Fibroblast of pulmonary artery (primary cell): ENCODE measurements around the gene KRT16.
"Not testable (repeated sequence)": the region's sequence is repeated elsewhere in the genome, so short reads cannot be mapped to it uniquely, and the experiment has no call there.

Source experiments
- DNase-seq: peaks from one replicate; pipeline ENCODE4 v3.0.0-alpha.2; 2010; ENCODE audit warnings: low read depth
- H3K4me3 ChIP-seq: replicated peaks from 2 replicates; pipeline ENCODE4 v1.5.1; 2011; ENCODE audit warnings: low read depth, mild to moderate bottlenecking, control low read depth, low read length, moderate library complexity
- CTCF ChIP-seq: IDR thresholded peaks from 2 replicates; pipeline ENCODE4 v1.5.1; 2011; ENCODE audit warnings: mild to moderate bottlenecking, control low read depth, low read length, inconsistent platforms; ENCODE audit errors: missing control alignments

KRT16 gene

DNA sequence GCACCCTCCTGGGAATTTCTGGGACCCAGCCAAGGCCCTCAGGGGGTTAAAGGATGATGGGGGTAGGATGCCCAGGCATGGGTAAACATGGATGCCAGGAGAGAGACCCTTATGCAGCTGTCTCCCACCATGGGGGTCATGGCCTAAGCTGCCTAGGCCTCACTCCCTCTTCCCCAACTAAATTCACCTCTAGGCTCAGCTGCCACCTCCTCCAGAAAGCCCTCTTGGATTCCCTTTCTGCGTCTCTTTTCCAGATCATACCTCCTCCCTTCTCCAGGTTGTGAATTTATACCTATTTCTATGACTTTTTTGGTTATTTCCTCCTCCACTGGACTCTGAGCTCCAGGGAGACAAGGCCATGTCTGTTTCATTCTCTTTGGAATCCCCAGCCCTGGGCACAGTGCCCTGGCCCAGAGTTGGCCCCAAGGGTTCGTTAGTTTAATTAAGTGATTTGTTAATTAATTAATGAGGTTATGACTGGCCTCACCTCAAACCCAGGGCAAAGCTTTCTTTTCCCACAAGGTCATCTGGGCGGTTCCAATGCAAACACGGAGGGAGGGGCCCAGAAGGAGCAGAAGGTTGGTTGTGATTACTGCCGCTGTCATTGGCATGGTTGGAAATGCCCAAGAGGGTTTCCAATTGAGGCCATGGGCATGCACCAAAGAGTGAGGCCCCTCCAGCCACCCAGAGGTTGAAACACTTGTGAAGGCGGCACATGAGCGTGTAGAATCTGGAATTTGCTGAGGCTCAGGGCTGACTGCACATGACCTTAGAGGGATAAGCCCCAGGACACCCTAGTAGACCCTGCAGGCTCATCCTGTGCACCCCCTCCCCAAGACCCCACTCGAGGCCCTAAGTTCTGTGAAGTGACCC, 18.7 kb upstream of the KRT16 start:
- no peak overlapping the region for H3K4me3 ChIP-seq
- DNase-seq, result no peak
- TF ChIP-seq CTCF, result no peak

DNA sequence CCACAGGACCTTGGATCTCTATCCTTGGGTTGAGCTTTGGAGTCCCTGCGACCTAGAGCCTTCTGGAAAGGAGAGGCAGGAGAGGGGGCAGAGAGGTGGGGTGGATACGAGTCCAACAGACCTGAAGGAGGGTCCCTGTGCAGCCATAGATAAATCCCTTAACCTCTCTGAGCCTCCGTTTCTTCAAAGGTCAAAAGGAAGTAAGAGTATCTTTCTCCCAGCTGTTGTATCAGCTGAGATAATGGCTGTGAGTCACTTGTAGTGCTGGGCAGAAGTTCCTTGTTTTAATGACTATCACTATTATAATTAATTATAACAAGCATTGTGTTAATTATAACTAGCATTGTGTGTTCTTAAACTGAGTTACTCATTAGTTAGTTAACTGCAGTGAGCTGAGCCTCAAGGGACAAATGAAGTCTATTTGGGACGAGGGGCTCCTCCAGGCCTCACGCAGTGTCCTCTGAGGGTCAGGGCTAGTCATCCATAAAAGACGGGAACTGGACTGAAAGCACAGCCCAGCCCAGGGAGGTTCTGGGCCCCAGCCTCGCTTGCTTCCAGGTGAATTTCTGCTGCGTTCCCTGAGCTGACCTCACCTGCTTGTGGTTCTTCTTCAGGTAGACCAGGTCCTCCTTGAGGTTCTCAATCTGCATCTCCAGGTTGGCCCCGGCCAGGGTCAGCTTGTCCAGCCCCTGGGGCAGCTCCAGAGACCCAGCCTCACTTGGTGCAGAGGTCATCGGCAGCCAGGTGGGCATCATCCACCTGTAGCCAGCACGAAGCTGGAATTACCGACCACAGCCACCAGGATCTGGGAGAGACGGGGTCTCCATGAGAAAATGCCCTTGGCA, 17.5 kb upstream of the KRT16 start:
- H3K4me3 ChIP-seq, result no peak overlapping the region
- no peak for TF ChIP-seq CTCF
- DNase-seq, result no peak

- DNase-seq, result no peak
- no peak for TF ChIP-seq CTCF
Measured at GRCh38 chr17:41629316-41629715, 16.7 kb upstream of the KRT16 start.

GRCh38 chr17:41628621-41629255, 16.2 kb upstream of the KRT16 start:
- not testable (repeated sequence) for H3K4me3 ChIP-seq, DNase-seq

More at GRCh38 chr17:41629316-41629715, 16.7 kb upstream of the KRT16 start:
- no peak overlapping the region for H3K4me3 ChIP-seq

- not testable (repeated sequence) for H3K4me3 ChIP-seq, DNase-seq
Measured at GRCh38 chr17:41628073-41628370, 15.5 kb upstream of the KRT16 start.

DNA sequence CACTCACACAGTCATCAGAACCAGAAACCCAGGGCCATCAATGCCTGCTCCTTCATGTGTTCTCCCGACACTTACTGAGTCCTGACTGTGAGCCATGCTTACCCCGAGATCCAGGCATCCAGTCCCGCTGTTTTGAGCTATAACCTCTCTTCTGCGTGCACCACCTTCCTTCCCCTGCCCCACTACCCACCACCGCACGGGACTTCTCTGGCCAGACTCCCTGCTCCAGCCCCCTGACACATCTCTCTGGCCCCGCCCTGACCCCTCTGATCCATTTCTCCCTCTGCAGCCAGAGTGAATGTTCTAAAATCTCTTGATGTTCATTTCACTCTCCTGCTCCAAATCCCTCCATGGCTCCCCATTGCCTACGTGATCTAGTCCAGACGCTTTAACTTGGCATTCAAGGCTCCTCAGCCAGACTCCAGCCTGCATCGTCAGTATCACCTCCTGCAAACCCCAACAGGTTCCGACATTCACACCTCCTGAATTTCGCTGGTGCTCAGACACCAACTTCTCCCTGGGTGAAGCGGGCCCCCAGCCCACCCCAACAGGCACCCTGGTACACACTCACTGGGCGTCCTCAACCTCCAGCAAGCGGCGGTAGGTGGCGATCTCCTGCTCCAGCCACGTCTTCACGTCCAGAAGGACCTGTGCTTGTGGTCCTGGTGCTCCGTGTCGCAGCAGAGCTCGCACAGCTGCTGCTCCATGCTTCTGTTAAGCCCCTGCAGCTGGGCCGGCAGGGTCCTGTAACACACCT, 14.9 kb upstream of the KRT16 start:
- no peak for DNase-seq
- H3K4me3 ChIP-seq, result no peak overlapping the region
- no peak for TF ChIP-seq CTCF

DNA sequence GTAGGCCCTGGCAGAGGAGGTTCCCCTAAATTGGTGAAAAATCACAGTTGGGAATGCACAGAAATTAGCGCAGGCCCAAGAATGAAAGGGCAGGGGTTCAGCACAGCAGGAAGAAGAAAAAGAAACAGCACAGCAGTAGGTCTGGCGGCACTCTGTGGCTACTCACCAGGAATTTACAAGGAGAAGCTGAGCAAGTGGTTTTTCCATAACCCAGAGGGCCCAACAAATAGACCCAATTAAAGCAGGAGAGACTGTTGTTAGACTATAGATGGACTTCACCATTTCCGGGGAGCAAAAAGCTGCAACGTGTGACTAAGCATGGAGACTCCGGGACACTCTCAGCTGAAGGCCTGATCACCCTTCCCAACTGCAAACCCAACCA, 14.3 kb upstream of the KRT16 start:
- H3K4me3 ChIP-seq, DNase-seq: not testable (repeated sequence)

DNA sequence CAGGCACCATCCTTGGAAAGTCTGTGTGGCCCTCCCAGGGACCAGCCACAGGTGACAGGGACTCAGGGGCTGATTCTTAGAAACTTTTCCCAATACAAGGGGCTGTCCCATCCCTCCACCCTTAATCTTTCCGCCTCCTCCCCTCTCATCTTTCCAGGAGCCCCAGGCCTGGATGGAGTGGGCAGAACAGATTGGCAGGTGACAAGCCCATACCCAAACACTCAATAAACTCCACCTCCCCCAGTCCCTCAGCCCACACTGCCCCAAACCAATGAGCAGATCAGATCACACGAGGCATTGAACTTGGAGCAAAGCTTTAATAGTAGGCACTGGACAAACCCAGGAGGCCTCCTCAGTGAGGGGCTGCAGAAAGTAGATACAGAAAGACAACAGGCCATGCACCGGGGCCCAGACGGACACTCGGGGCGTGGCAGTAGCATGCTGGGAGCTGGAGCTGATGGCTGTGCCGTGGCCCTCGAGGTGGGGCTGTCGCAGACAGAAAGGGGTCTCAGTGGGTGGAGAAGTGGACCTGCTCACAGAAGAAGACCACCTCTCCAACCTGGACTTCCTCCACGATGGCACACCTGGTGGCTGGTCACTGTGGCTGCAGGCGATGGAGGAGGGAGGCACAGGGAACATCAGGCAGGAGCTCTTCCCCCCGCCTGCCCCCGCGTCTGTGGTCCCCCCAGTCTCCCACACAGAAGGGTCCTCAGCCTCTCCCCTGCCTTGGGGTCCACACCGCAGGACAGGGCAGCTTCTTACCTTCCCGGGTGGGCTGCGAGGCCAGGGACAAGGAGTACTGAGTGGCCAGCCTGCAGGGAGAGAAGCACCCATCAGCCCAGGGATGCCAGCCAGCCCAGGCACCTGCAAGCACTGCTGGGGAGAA, 13.7 kb upstream of the KRT16 start:
- H3K4me3 ChIP-seq, DNase-seq: not testable (repeated sequence)
